ENCODE measurements around the gene PEMT. TPM values are rescaled to one million over a fixed set of nuclear protein-coding genes. Genes with fewer than 3 reads are reported as not detected.

PEMT gene
- total RNA-seq, 4 donors from 2014 or later = 24.6 to 32.2 (median 28.2) TPM

- Histone ChIP-seq H3K27ac (peak overlapping the region in 1 of 4 donors; percentile 26), H3K36me3 (no peaks in the 10 kb centered on the region), H3K9me3 (no peaks in the 10 kb centered on the region), H3K27me3 (peaks cover 0 to 32% (median 0%) of the 10 kb centered on the region in 4 donors), H3K4me3 (no peak overlapping the region), H3K4me1 (peaks cover 0 to 10% (median under 1%) of the 10 kb centered on the region in 3 donors)
- intact Hi-C loops (cut with DNase I) = no loop called here
- TF ChIP-seq CTCF (IDR thresholded peaks at IDR 0.05) = no peak
- no peak for TF ChIP-seq POLR2A (IDR thresholded peaks at IDR 0.05)
- WGBS, 2 donors = 25 to 29% methylated on average over 8 of the region's 8 CpGs
- no peak for DNase-seq
Measured at GRCh38 chr17:17472333-17472920, 119.1 kb downstream of the PEMT start.

- Histone ChIP-seq H3K27ac (no peak overlapping the region), H3K9me3 (no peaks in the 10 kb centered on the region), H3K4me3 (no peak overlapping the region), H3K4me1 (no peaks in the 10 kb centered on the region), H3K27me3 (peaks cover 0 to 51% (median 0%) of the 10 kb centered on the region in 4 donors), H3K36me3 (no peaks in the 10 kb centered on the region)
- no peak for TF ChIP-seq POLR2A (IDR thresholded peaks at IDR 0.05)
- TF ChIP-seq CTCF (IDR thresholded peaks at IDR 0.05) = no peak
- WGBS, 2 donors = 86% methylated on average over 3 of the region's 3 CpGs; no CpG with 5 or more reads in 1 of the 2 donors
- intact Hi-C loops (cut with DNase I) = no loop called here
- DNase-seq = no peak
Measured at GRCh38 chr17:17469996-17470395, 121.5 kb downstream of the PEMT start.

GRCh38 chr17:17469358-17469757, 122.2 kb downstream of the PEMT start:
- H3K27ac ChIP-seq = no peak overlapping the region
- H3K4me3 ChIP-seq = no peak overlapping the region
- no peaks in the 10 kb centered on the region for H3K9me3 ChIP-seq
- no peaks in the 10 kb centered on the region for H3K36me3 ChIP-seq
- no peak for DNase-seq
- no peak for TF ChIP-seq POLR2A (IDR thresholded peaks at IDR 0.05)
- TF ChIP-seq CTCF (IDR thresholded peaks at IDR 0.05) = no peak
- H3K4me1 ChIP-seq = no peaks in the 10 kb centered on the region
- peaks cover 0 to 56% (median 0%) of the 10 kb centered on the region in 4 donors for H3K27me3 ChIP-seq
- 93 to 100% methylated on average over 2 to 4 of the region's 4 CpGs for WGBS, 2 donors
- intact Hi-C loops (cut with DNase I) = no loop called here

GRCh38 chr17:17468217-17469010, 123.1 kb downstream of the PEMT start:
- no peaks in the 10 kb centered on the region for H3K4me1 ChIP-seq
- H3K27ac ChIP-seq = no peak overlapping the region
- H3K27me3 ChIP-seq = peaks cover 0 to 64% (median 0%) of the 10 kb centered on the region in 4 donors
- no peak for DNase-seq
- H3K36me3 ChIP-seq = no peaks in the 10 kb centered on the region
- H3K9me3 ChIP-seq = no peaks in the 10 kb centered on the region
- intact Hi-C loops (cut with DNase I) = no loop called here
- TF ChIP-seq CTCF (IDR thresholded peaks at IDR 0.05) (no peak), POLR2A (IDR thresholded peaks at IDR 0.05) (no peak)
- H3K4me3 ChIP-seq = no peak overlapping the region
- WGBS, 2 donors = 47 to 79% methylated on average over 3 to 5 of the region's 5 CpGs

GRCh38 chr17:17467720-17468119, 123.8 kb downstream of the PEMT start:
- Histone ChIP-seq H3K36me3 (no peaks in the 10 kb centered on the region), H3K27me3 (peaks cover 0 to 64% (median 0%) of the 10 kb centered on the region in 4 donors), H3K27ac (no peak overlapping the region), H3K4me1 (no peaks in the 10 kb centered on the region), H3K9me3 (no peaks in the 10 kb centered on the region), H3K4me3 (no peak overlapping the region)
- DNase-seq = no peak
- WGBS, 2 donors = 65 to 79% methylated on average over 3 to 5 of the region's 5 CpGs
- TF ChIP-seq POLR2A (IDR thresholded peaks at IDR 0.05) = no peak
- TF ChIP-seq CTCF (IDR thresholded peaks at IDR 0.05) = no peak
- intact Hi-C loops (cut with DNase I) = no loop called here
